ENCODE data around the gene CACNA2D3.

The CACNA2D3 gene

DNA sequence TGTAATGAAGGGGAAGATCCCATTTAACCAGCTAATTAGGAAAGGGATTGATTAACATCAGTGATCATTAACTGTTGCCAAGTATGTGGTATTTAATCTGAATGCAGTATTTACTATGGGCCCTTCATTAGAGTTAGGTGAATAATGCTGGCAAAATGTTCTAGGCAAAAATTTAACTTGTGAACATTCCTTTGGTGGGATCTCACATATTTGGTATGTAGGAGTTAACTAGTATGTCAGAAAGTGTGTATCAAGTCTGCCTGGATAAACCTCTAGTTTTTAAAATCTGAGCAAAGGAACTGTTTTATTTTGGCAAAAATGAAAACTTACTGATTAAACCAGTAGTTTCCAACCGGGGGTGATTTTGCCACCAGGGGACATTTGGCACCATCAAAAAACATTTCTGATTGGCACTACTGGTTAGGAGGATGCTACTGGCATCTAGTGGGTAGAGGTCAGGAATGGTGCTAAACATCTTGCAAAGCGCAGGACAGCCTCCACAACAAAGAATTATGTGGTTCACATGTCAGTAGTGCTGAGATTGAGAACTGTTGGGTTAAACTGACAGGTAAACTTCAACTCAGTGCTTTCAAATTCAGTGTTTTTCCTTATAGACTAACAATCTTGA lies 783.0 kb downstream of the CACNA2D3 start:
- DNase-seq = no peak

DNA sequence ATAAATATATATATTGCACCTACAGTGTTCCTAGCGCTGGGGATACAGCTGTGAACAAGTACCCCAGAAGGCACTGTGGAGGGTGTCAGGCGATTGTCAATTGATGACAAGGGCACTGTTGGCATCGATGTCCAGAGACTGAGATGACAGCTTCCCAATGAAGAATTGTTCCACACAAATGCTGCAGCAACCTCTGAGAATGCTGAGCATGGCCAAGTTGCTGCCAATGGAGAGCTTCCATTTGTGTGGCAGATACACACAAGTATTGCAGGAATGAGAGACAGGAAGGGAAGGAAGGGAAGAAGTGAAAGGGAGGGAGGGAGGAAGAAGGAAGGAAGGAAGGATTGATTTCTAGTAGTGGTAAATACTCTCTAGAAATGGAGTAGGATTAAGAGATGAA lies 783.6 kb downstream of the CACNA2D3 start:
- no peak for DNase-seq

DNA sequence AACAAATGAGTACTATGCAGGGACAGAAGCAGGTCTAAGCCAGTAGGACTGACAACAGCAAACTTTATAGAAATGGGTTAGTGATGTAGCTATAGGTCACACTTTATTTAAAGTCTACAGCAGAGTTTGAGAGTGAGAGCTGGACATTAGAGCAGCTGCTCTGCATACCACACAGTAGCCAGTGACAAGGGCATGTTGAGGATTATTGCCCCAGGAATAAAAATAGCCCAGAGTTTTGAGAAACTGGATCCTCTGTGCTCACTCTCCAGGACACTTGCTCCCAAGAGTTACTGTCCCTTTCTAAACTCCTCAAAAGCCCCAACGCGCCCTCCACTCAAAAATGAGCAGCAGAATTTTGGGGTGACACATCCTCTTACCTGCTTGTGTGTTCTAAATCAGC lies 784.4 kb downstream of the CACNA2D3 start:
- DNase-seq = no peak

DNA sequence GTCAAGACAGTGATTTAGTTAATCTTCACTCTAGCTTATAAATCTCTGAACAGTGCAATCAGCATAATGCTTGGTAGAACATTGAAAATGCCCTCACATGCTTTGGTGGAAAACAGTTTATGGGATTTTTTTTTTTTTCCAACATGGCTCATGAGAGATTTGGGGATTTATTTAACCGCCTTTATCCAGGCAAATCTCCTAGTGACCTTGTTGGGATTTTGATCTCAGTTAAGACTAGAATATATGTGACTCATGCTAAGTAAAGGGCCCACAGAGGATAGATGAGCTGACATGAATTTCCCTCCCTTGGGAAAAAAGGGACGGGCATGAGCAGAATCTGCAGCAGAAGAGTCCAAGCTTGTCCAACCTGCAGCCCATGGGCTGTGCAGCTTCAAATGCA lies 786.8 kb downstream of the CACNA2D3 start:
- DNase-seq = no peak

DNA sequence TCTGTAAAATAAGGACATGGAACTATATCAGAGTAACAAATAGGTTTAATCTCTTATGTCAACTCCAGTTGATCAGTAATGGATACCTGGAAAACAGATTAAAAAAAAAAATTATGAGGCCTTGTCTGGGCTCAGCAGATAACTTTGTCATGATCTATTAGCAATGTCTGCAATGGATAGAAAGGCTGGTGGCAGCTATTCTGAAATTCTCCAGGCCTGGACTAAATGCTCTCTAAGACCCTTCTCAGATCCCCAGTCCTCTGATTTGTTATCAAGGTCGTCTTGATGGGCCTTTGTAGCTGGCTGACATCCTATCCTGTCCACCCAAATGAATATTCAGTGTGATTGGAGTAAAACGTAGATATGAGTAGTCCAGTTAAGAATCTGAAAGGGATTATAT lies 791.8 kb downstream of the CACNA2D3 start:
- no peak for DNase-seq

DNA sequence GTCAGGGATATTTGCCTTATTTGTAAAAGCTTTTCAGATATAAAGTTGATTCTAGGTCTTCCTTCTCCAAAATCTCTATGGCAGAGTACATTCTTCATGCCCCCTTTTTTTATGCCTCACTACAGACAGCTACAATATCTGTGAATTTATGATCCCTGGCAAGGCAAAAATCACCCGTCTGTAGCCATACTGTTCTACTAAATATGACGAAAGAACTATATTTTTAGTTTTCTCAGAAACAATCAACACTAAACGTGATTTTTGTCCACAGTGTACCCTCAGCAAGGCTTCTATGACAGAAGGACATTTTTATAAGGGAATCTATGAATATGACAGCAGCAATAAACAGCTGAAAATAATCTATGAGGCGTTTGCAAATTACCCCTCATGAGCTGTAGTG lies 792.8 kb downstream of the CACNA2D3 start:
- no peak for DNase-seq

DNA sequence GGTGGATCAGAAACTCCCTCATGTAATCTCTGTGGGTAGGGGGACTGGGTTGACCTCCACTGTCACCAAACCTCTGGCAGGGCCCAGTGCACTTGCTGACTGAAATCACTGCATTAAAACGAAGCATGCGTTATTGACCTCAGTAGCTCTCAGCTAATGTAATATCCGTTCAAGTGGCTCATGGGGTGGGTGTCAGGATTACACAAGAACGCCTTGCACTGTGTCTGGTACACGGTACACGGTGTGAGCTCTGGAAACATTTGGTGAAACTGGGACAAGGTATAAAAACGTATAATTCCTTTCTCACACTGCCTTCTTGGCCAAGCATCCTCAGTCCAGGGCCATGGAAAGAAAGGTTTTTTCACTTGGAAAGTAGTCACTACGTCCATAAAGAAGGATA lies 793.6 kb downstream of the CACNA2D3 start:
- no peak for DNase-seq

DNA sequence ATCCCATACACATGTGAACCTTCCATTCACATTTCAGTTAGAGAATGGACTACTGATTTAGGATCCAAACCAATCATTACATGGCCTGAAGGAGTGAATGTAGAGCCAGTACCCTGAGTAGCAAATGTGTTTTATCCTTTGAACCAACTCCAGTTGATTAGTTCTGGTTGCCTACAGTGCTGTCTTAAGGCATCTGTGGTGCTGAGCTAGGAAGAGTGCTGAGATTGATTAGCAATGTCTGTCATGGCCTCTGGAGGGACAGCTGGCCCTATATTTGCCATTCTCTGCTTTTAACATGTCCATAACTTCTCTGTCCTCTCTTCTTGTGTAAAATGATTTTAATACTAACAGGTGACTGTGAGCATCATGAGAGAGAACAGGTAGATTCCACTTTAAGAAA lies 794.4 kb downstream of the CACNA2D3 start:
- DNase-seq = no peak

DNA sequence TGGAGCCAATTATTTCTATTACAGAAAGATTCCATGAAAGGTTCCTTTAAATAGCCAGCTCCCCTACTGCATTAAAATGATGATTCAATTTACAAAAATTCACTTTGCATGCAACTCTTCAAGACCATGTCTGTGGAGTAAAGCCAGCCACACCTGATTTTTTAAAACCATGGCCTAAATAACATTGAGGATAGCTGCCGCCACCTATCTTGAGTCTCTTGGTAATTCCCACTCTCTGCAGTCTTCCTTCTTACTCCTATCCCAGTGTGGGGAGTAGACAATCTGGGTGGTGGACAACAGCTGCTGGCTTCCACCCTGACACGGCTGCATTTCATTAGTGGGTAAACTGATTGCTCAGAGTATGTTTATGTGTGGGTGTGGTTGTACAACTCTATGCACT lies 794.8 kb downstream of the CACNA2D3 start:
- DNase-seq = no peak

DNA sequence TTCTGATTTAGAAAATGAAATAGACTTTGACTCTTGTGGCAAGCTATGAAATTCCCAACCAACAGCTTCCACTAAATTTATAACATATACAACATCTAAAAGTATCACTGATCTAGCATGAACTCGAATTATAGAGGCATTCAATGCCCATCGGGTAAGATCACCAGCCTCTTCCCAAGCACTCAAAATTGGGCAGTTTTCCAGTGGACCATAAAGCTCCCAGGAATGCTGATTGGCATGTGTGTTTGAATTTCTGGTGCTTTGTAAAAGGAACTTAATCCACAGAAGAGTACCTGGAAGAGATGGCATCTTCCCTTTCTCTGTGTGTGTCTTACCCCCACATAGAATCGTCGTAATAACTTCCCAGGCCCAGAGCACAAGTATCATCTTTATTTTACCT lies 795.5 kb downstream of the CACNA2D3 start:
- DNase-seq = no peak

DNA sequence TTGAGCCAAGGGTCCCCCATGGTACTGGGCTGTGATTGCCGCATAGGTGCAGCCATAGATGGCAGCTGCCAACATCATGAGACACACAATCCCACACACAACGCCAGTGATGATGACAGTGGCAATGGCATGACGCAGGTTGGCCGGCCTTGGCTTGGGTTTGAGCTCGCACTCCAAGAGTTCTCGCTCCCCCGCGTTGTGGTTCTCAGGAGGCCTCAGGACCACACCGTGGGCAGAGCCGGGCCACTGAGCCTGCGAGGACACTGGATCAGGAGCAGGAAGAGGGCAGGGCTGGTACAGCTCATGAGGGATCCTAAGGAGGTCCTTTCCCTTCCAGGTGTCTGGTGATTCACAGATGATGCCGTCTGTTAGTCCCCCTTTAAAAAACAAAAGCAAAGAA lies 796.2 kb downstream of the CACNA2D3 start:
- no peak for DNase-seq

DNA sequence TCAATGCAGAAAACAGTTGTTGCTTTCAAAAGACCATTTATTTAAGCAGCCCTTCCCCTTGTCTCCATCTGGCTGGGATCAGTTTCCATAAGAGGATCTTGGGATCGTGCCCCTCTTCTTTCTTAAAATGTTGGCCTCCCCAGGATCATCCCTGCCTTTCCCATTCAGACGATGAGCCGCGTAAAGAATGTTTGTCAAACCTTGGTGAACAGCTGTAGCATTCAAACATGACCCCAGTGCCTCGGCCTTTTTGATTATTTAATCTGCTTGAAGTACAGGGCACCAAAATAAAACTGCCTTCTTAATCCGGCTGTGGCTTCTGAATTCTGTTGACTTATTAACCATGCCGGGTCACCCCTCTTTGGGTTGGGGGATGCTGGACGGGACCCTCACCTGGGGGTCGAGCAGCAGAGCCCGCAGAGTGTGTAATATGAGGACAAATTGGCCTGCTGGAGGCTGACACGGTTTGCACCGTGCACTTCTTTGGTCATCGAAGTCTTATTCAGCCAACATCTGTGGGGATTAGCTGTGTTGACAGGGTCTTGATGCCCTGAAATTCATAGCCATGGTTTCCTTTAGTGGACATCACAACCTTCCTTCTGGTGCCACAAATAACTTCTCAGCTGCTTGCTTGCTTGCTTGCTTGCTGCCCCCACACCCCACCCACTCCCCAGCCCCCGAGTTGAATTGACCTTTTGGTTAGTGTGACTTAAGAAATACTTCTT lies 805.9 kb downstream of the CACNA2D3 start, which contains the start of gene LRTM1:
TSS of gene LRTM1 (minus strand) at position 14 of the 725 bp plus-strand sequence. CDS start 148 bp downstream, outside the sequence.
- no peak for DNase-seq

DNA sequence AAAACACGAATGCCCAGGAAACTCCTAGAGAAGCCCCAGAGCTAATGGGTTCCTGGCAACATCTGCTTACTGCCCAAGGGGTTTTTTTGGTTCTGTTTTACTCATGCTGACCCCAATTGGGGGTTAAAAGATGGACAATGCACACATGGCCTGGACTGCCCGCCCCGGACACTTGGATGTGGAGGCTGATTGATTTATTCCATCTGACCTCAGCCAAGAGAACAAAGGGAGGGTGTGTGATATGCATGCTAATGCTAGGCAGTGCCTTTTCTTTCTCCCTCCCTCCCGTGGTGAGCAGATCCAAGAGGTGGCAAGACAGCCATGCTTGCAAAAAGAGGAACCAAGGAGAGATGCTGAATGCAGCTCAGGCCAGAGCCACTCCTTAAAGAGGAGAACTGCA lies 808.8 kb downstream of the CACNA2D3 start:
- DNase-seq = no peak

DNA sequence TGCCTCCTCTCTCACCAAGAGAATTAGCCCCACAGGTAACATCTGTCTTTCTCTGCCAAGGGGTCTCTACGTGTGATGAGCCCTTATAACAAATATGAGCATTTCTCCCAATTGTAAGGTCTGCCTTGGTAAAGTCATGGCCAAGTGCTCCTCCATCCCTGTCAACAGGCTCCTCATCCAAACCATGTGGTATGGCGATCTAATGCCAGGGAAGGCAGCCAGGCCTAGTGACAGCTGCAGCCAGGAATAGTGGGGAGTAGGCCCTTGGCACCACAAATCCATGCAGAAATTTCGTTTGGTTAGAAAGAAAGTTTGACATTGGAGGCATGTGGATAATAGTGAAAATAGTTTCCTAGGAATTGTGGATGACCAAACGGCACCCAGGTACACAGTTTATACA lies 810.3 kb downstream of the CACNA2D3 start:
- no peak for DNase-seq

DNA sequence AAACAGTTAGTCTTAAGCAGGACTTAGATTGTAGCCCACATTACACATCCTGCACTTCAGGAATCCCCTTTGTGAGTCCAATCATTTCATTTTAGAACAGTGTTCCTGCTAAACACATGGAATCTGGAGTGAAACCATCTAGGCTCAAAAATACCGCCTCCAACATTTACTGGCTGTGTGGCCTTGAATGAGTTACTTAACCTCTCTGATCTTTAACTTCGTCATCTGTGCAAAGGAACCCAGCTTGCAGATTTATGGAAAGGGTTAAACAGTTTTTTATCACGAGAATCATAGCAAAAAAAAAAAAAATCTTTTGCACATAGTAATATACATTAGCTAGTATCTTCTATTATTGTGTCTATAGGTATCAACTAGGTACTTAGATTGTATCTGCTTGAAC lies 813.5 kb downstream of the CACNA2D3 start:
- DNase-seq = no peak

DNA sequence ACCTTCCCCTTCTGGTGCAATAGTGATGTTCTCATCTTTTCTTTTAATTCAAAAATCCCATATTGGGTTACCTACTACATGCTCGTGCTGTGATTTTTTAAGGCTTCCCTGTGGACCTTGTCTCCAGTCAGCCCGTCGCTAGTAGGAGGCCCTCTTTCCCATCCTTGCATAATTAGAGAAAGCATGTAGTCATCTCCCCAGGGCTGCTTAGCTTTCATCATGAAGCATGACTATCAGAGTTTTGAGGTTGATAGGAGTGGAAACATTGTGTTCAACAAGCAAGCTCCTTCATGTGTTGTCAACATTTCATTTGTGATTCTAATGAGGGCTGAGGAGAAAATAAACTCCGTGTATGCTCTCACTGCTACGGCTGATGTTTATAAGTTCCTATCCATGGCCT lies 814.2 kb downstream of the CACNA2D3 start:
- DNase-seq = no peak

DNA sequence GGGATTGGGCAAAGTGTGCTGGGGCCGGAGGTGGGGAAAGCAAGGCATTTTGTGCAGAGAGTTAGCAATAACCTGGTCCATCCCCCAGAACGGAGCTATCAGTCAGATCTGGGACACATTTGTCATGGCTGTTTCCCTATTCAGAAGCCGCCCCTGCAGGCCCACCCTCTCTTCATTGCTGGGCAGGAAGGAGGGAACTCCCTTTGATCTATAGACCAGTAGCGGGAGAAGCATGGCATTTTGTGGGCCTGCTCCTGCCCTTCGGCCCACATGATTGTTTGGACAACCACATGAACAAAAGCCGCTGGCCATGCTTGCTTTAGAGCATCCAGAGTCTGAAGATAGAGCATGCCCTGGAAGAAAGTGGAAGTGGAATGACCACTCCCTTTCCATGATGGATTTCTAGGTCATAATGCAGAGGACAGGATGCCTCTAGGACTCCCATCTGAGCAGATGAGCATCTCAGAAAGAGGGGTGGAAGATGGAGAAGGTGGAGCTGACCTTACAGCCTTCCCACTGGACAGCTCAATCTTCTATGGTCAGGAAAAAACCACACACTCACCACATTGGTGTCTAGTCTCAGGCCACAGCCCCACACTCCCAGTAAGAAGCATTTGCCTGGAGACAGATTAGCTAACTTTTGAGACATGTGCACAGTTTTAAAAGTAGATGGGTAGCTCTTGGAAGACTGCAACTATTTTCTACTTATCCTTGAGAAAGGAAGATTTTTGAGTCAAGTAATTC lies 817.4 kb downstream of the CACNA2D3 start:
- DNase-seq = no peak

DNA sequence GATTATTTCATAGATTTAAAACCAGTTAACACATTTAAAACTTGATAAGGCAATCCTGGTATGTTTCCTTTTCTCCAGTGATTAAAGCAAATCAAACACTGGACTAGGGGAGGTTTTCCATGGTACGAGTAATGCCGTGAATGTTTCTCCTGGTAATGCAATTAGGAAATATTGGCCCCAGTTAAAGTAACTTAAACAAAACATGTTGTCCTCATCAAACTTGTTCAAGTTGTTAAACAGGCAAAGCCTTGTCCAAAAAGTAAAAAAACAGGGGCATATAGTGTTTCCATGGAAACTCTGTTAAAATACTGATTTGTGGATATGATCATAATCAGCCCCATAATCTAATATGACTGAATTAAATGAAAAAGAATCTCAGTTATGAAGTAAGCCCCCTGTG lies 818.6 kb downstream of the CACNA2D3 start:
- no peak for DNase-seq

DNA sequence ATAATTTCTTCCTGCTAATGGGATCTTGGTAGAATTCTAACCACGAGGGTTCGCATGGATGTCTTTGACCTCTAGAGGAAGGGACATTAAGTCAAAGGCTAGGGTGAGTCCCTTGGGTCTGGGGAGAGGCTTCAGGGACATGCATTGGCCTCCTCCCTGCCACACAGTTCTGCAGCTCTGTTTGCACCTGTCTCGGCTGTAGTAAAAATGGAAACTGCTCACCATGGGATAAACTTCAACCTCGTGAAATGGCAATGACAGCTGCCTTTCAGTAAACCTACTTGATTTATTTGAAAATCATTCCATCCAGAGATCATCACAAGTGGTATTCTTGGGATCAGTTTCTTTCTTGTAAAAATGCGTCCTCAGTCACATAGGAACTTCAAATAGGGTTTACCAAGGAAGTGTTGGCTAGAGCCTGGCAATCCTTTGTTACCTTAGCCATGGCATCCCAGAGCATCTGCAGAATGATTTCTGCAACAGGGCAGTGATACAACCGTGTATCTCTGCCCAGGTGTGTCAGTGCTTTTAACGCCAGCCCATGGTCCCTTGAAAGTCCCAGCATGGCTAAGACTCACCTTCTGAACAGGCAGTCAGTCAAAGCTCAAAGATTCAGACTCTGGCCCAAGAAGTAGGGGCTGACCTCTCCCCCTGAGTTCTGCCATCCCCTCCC lies 819.5 kb downstream of the CACNA2D3 start:
- DNase-seq = no peak

DNA sequence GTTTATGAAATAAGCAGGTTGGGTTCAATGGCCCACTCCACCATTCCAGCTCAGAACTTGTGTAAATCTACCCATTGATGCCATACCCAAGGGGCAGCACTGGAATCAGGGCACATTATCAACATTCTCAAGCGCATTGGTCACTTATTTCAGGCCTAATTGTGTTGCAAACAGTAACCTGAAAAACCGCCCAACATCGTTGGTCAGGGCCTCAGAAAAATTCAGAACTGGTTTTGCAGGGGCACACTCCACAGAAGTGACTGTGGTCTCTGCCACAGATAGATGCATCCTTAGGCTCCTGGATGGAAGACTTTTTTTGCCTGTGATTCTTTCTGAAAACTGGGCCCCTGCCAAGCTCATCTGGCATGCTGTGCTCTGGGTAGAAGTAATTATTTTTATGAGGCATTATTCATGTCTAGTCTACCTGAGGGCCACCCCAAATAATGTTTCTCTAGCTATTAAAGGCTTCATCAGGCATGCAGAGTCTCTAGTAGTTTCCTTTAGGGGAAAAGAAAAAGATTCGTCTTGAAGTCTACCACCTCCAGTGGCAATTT lies 827.2 kb downstream of the CACNA2D3 start:
- DNase-seq = no peak

DNA sequence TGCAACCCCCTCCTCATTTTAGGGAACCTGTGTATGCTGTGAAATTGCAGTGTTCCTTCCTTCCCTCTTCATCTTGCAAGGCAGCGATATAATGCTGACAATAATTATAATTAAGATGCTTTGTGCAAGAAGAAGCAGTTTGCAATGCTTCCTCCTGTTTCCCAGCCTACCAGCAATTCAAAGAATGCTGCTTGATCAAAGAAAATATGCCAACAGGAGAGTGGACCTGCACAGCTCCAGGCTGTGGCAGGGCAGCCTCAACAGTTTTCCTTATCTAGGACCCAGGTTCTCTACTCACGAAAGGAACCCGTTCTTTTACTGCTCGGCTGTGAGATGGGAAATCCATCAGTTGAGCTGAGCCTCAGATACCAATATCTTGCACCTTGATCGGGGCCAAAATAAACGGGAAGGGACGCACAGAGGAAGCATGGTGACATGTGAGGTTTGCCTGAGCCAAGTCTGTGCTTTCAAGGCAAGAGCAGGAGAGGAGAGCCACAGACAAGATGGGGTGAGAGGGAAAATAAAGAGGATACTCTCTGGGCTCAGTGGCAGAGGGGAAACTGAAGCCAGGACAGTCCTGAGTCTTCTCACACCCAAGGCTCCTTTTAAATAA lies 828.1 kb downstream of the CACNA2D3 start:
- no peak for DNase-seq

DNA sequence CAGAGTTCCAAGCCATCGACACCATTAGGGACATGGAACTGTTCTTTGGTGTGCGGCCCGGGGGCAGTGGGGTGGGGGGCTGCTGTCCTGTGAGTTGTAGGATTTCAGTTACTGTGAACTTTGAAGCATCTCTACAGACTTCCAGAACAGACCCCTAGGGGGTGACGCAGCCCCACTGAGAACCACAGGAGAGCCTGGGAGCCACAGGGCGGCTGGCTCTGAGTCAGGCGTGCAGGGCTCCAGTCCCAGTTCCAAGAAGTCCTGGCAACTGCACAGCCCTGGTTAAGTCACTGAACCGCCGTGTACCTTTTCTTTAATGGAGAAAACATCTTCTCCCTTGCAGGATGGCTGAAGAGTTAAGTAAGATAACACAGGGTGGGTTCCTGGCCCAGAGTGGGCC lies 829.1 kb downstream of the CACNA2D3 start:
- DNase-seq = no peak

DNA sequence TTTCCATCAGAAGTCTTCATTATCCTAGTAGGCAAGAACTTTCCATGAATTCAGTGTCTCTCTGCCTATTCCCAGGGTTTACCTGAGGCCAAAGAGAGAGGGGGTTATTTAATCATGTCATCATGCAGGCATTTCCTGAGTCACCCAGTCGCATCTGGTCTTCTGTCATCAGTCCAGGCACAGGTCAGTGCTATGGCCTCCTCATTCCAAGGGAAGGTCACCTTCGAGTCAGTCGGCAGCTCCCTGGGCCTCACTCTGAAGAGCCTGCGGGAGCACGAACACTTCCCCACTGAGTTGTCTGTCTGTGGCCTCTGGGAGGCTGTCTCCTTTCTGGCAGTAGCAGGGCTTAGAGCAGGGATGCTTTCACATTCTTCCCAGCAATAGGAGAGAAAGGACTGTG lies 831.7 kb downstream of the CACNA2D3 start:
- no peak for DNase-seq
